Keratinocyte (primary cell): ENCODE data around the gene CHD3.

Experiments used
- EZH2 ChIP-seq: IDR thresholded peaks from one replicate; pipeline ENCODE4 v1.6.1; 2012; ENCODE audit warnings: inconsistent platforms, mild to moderate bottlenecking, low read length, moderate library complexity
- TF ChIP-seq, protein P1 (sequence below), 3 experiments: IDR thresholded peaks in 1 of 3; conservative IDR thresholded peaks in 1 of 3; optimal IDR thresholded peaks in 1 of 3; 2 replicates in 2 of 3; 3 replicates in 1 of 3; pipeline versions ENCODE3 to v1.5.1; 2011; ENCODE audit warnings: low read length in 3 of 3, mild to moderate bottlenecking in 3 of 3, moderate library complexity in 2 of 3, control low read depth in 1 of 3, inconsistent platforms in 1 of 3; ENCODE audit not compliant: insufficient read depth in 2 of 3; ENCODE audit errors: extremely low read depth in 1 of 3

DNA sequence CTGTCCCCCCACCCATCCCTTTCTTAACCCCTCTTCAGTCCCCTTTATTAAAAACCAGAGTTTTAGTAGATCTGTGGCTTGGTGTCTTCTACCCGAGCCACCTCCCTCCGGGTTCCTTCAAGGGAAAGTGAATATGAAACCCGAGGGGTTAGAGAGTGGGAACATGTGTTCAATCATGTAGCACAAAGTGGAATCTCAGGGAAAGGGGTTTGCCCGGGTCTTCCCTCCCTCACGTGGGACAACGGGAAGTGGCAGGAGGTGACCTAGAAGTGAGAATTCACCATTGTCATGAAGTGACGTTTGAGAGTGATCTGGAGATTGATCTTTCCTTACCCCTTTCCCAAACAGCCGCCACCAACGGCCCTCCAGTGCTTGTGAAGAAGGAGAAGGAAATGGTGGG, 22.5 kb downstream of the CHD3 start:
- TF ChIP-seq, protein P1, sequence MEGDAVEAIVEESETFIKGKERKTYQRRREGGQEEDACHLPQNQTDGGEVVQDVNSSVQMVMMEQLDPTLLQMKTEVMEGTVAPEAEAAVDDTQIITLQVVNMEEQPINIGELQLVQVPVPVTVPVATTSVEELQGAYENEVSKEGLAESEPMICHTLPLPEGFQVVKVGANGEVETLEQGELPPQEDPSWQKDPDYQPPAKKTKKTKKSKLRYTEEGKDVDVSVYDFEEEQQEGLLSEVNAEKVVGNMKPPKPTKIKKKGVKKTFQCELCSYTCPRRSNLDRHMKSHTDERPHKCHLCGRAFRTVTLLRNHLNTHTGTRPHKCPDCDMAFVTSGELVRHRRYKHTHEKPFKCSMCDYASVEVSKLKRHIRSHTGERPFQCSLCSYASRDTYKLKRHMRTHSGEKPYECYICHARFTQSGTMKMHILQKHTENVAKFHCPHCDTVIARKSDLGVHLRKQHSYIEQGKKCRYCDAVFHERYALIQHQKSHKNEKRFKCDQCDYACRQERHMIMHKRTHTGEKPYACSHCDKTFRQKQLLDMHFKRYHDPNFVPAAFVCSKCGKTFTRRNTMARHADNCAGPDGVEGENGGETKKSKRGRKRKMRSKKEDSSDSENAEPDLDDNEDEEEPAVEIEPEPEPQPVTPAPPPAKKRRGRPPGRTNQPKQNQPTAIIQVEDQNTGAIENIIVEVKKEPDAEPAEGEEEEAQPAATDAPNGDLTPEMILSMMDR (optimal IDR thresholded peaks at IDR 0.05 in 1 of 3, IDR thresholded peaks at IDR 0.05 in 1 of 3, conservative IDR thresholded peaks at IDR 0.05 in 1 of 3; ENCODE audit: extremely low read depth in 1 of 3, insufficient read depth in 2 of 3, low read length in 3 of 3), result no peak
- TF ChIP-seq EZH2, result no peak
